ENCODE measurements around the gene KDM4B.

The KDM4B gene

DNA sequence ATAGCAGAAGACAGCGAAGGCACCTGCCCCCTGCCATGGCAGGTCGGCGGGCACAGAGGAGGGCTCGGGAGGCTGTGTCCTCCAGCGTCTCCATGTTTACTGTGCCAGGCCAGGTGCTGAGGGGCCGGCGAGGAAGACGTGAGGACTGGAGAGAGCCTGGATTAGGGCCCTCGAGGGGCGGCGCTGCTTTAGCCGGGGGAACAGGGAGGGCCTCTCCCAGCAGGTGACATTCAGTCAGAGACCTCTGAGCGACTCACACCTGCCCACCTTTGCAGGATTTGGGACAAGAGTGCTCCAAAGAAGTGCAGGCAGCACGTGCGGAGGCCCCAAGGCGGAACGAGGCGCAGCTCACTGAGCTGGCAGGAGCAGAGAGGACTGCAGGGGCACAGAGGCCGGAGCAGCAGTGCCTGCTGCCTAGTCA, 17.6 kb downstream of the KDM4B start:
- CTCF ChIA-PET, result interaction anchor here (1.4 to 5.7 kb wide), 2 partner anchors 15 to 176 kb away, joined by 5 to 32 read pairs; no protein-coding TSS in a partner anchor
- POLR2A ChIA-PET, result no interaction called here
- DNase-seq (ENCODE audit: low read depth, low spot score), result no peak
- TF ChIP-seq, protein P1, sequence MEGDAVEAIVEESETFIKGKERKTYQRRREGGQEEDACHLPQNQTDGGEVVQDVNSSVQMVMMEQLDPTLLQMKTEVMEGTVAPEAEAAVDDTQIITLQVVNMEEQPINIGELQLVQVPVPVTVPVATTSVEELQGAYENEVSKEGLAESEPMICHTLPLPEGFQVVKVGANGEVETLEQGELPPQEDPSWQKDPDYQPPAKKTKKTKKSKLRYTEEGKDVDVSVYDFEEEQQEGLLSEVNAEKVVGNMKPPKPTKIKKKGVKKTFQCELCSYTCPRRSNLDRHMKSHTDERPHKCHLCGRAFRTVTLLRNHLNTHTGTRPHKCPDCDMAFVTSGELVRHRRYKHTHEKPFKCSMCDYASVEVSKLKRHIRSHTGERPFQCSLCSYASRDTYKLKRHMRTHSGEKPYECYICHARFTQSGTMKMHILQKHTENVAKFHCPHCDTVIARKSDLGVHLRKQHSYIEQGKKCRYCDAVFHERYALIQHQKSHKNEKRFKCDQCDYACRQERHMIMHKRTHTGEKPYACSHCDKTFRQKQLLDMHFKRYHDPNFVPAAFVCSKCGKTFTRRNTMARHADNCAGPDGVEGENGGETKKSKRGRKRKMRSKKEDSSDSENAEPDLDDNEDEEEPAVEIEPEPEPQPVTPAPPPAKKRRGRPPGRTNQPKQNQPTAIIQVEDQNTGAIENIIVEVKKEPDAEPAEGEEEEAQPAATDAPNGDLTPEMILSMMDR (IDR thresholded peaks at IDR 0.05; ENCODE audit: insufficient read depth, low read length, missing control alignments), result no peak
- no peak overlapping the region for H3K4me3 ChIP-seq (ENCODE audit: low read depth, low read length)

DNA sequence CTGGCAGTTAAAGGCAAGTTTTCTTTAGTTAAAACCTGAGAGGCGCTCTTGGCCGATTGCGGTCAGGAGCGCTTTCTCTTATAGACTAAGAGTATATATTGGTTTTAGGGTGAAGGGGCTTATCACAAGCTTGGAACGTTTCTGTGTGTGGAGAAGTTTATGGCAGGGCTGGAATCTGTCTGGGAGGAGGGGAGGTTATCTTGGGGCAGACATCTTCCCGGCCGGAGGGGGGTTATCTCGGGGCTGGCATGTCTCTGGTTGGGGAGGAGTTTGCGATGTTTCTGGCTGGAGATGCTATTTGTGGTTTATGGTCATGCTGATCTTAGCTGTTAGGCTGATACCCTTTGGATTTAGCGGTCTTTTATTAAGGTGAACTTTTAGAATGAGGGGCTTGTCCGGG, 18.3 kb downstream of the KDM4B start:
- ChIA-PET POLR2A (interaction anchor here (0.7 kb wide), 1 partner anchor 52 kb away, joined by 3 read pairs; no protein-coding TSS in a partner anchor), CTCF (interaction anchor here (1.4 to 5.7 kb wide), 3 partner anchors 8 to 177 kb away, joined by 5 to 32 read pairs (median 6); no protein-coding TSS in a partner anchor)
- TF ChIP-seq, protein P1 (IDR thresholded peaks at IDR 0.05; ENCODE audit: insufficient read depth, low read length, missing control alignments), result no peak
- no peak overlapping the region for H3K4me3 ChIP-seq (ENCODE audit: low read depth, low read length)
- DNase-seq (ENCODE audit: low read depth, low spot score), result no peak

DNA sequence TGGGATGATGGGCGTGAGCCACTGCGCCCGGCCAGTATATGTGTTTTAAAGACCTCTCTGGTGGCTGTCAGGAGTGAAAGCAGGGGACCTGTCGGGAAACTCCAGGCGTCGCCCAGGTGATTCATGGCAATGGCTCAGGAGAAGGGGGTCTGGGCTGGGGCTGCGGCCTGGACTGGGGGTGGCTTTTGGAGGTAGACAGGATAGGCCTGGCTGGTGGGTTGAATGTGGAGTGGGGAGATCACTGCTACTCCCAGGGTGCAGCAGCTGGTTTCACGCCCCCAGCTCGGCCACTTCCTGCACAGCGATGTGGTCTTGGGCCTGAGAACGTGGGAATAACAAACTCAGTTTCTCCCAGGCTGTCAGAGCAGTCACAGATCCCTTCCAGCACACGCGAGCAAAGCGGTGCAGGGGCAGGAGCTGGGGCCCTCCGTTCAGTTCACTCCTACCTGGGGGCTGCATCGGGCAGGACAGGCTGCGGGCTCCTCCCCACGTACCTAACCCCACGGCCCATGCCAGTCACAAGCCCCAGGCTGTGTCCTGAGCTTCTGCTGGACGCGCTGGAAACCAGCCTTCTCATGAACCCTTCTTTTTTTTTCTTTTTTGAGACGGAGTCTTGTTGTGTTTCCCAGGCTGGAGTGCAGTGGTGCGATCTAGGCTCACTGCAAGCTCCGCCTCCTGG, 18.9 kb downstream of the KDM4B start:
- TF ChIP-seq, protein P1 (IDR thresholded peaks at IDR 0.05; ENCODE audit: insufficient read depth, low read length, missing control alignments), result no peak
- CTCF ChIA-PET, result interaction anchor here (0.6 to 5.7 kb wide), 8 partner anchors 9 to 254 kb away, joined by 3 to 32 read pairs (median 4); no protein-coding TSS in a partner anchor

DNA sequence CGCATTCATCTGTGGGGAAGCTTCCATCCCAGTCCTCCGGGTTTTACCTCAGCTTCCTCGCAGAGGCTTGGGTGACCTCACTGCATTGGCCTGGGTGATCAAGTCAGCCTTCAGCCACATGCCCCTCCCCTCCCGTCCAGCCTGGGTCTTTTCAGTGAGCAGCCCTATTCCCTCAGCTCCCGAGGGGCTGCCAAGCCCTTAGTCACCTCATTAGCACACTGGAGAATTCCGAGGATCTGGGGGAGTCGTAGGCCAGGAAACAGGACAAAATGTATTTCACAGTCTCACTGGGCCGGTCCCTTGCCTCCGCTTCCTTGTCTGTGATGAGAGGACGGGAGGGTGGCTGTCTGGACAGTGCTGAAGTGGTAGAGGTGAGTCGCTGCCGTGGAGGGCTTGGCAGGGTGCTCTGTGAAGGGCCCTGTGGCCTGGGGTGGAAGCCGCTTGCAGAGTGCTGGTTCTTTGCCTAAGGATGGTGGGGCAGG, 19.9 kb downstream of the KDM4B start:
- POLR2A ChIA-PET, result no interaction called here
- TF ChIP-seq, protein P1 (IDR thresholded peaks at IDR 0.05; ENCODE audit: insufficient read depth, low read length, missing control alignments), result no peak
- no peak for DNase-seq (ENCODE audit: low read depth, low spot score)
- CTCF ChIA-PET, result interaction anchor here (0.6 to 5.7 kb wide), 8 partner anchors 10 to 179 kb away, joined by 3 to 32 read pairs (median 3); no protein-coding TSS in a partner anchor
- no peak overlapping the region for H3K4me3 ChIP-seq (ENCODE audit: low read depth, low read length)

More for the DNA sequence above, 18.9 kb downstream of the KDM4B start:
- DNase-seq (ENCODE audit: low read depth, low spot score), result no peak
- H3K4me3 ChIP-seq (ENCODE audit: low read depth, low read length), result no peak overlapping the region
- POLR2A ChIA-PET, result interaction anchor here (0.7 kb wide), 1 partner anchor 51 kb away, joined by 3 read pairs; no protein-coding TSS in a partner anchor

DNA sequence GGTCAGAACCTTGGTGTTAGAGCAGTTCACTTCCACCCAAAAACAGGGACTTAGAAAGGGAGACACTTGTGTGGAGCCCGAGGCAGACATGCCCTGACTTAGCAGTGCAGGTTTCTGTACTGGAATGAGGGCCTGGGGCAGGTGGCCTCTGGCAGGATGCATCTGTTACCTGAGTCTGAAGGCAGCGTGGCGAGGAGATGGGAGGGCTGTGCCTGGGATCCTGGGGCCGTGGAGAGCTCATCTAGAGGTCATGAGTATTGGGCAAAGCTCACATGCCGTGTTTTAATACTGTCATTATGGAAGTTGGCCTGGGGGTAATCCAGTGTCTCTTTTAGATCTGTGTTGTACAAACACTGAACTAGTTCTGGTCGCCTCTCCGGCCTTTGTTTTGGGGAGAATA, 21.4 kb downstream of the KDM4B start:
- CTCF ChIA-PET, result interaction anchor here (1.0 to 5.7 kb wide), 2 partner anchors 11 to 43 kb away, joined by 3 to 32 read pairs; no protein-coding TSS in a partner anchor
- H3K4me3 ChIP-seq (ENCODE audit: low read depth, low read length), result no peak overlapping the region
- POLR2A ChIA-PET, result no interaction called here
- DNase-seq (ENCODE audit: low read depth, low spot score), result no peak
- TF ChIP-seq, protein P1 (IDR thresholded peaks at IDR 0.05; ENCODE audit: insufficient read depth, low read length, missing control alignments), result no peak

DNA sequence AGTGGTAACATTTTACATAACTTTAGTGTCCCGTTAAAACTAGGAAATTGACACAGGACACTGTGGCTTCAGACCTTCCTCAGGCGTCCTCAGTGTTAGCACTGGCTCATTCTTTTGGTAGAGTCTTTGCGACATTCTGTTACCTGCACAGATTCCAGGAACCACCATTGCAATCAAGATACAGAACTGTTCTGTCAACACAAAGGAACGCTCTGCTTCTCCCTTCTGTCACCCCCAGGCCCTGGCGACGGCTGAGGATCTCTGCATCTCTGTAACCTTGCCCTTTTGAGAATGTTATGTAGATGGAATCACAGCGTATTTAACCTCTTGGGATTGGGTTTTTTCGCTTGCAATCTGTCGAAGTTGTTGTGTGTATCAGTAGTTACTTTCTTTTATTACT, 22.6 kb downstream of the KDM4B start:
- H3K4me3 ChIP-seq (ENCODE audit: low read depth, low read length), result no peak overlapping the region
- TF ChIP-seq, protein P1 (IDR thresholded peaks at IDR 0.05; ENCODE audit: insufficient read depth, low read length, missing control alignments), result no peak
- ChIA-PET CTCF (no interaction called here), POLR2A (no interaction called here)
- DNase-seq (ENCODE audit: low read depth, low spot score), result no peak

Measured in AG04449 (cell line).